CD4-positive, alpha-beta T cell treated with Interleukin-17A for 1 hour (primary cell): ENCODE measurements around the gene ME2.
"Not testable (repeated sequence)": the region's sequence is repeated elsewhere in the genome, so short reads cannot be mapped to it uniquely, and the experiment has no call there.

Experiments
- DNase-seq: peaks from one replicate; pipeline ENCODE4 v3.0.0-alpha.2; 2020

The ME2 gene

GRCh38 chr18:50878345-50879301 lies at the start of gene ME2:
TSS of gene ME2 (plus strand) at chr18:50879118. CDS start at chr18:50895821, 16,703 bp downstream.
- peak; percentile 90 for DNase-seq

DNA sequence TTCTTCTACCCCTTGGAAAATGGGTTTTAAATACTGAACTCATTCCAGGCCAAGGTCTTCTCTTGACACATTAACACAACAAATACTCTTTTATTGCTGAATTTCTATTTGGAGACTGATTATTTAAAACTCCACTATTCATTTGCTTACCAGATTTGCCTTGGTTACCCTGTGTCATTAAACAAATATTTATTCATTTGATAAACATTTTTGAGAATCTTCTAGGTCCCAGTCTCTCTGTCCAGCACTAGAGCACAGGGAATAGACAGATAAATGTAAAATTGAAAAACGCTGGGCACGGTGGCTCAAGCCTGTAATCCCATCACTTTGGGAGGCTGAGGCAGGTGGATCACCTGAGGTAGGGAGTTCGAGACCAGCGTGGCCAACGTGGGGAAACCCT lies 49.3 kb upstream of the ME2 start:
- DNase-seq: no peak

- DNase-seq: no peak
Observed at GRCh38 chr18:50830544-50830943, 48.4 kb upstream of the ME2 start.

- no peak for DNase-seq
Observed at GRCh38 chr18:50832754-50833153, 46.2 kb upstream of the ME2 start.

- not testable (repeated sequence) for DNase-seq
Observed at GRCh38 chr18:50833496-50833895, 45.4 kb upstream of the ME2 start.

- no peak for DNase-seq
Observed at GRCh38 chr18:50836521-50836957, 42.4 kb upstream of the ME2 start.

GRCh38 chr18:50839341-50839740 lies 39.6 kb upstream of the ME2 start:
- no peak for DNase-seq

GRCh38 chr18:50839996-50840395 lies 38.9 kb upstream of the ME2 start:
- DNase-seq: no peak

DNA sequence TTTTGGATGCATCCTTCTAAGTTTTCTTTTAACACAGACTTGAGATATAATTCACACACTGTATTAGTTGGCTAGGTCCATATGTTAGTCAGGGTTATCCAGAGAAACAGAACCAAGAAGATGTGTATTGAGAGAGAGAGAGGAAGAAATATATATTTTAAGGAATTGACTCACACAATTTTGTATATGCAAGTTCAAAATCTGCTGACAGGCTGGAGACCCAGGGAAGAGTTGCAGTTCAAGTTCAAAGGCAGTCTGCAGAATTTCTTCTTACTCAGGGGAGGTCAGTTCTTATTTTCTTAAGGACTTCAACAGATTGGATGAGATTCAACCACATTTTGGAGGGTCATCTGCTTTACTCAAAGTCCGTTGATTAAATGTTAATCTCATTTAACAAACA lies 36.1 kb upstream of the ME2 start:
- no peak for DNase-seq

DNA sequence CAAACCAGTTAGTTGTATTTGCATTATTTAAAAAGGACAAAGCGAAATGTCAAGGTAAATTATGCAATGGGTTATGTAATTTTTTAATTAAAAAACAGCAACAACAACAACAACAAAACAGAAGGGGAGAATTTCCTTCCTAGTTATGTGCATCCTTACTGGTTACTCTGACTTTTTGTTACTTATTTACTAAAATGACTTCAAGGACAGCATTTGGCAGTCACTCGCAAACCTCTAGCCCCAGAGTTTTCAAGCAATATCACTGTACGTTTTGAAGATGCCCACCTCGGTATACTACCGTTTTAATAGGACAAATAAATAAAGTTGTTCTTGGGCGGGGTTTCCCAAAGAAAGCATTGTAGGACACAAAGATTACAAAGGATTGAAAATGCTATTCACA lies 34.4 kb upstream of the ME2 start:
- no peak for DNase-seq

DNA sequence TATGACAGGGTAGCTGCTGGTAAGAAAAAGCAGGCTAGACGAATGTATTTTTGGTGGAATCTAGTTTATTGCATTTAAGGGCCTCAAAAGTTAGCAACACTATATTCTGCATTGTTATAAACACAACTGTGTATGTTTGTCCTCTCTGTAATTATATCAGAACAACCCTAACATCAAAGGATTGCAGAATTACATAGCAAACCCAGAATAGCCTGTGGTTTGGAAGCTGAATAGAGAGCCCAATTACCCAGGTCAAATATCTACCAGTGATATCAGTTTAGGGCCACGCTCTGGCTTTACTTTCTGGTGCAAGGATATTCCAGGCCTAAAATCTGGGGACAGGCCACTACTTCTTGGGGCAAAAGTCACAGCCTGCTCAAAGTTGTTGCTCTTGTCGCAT lies 34.0 kb upstream of the ME2 start:
- no peak for DNase-seq

DNA sequence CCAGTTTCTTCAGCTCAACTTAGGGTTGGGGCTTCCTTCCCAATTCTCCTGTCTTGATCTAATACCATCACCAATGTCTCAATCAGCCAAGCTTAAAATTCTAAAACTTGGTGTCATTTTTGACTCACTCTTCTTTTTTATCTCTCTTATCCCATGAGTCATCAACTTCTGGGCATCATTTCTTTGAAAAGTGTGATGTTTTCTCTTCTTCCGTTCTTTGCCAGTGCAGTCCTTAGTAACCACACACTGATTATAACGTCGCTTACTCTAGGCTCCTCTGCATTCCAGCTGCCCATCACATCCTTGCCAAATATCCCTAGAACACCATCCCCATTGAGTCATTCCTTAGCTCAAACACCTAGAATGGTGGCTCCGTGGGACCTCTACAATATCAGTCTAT lies 31.7 kb upstream of the ME2 start:
- no peak for DNase-seq

- DNase-seq: no peak
Observed at GRCh38 chr18:50848061-50848551, 30.8 kb upstream of the ME2 start.

- DNase-seq: no peak
Observed at GRCh38 chr18:50848991-50849390, 29.9 kb upstream of the ME2 start.

DNA sequence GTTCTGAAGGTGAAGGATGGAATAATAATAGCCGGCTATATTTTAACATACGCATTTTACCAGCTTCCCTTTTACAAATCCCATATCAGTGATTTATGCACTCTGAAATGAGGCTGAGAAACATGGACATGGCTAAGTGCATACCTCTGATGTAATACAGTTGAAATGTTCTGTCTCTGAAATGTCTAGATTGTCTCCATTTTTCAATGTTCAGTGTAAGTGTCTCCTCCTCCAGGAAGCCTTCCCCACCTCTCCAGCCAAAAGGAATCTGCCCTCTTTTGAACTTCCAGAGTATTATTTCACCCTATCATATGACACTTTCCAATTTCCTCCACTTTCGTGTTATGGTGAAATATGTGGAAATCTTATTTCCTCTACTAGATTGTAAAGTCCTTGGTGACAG lies 29.5 kb upstream of the ME2 start:
- DNase-seq: no peak

- no peak for DNase-seq
Observed at GRCh38 chr18:50850307-50851065, 28.4 kb upstream of the ME2 start.

GRCh38 chr18:50853863-50854271 lies 25.1 kb upstream of the ME2 start:
- no peak for DNase-seq

DNA sequence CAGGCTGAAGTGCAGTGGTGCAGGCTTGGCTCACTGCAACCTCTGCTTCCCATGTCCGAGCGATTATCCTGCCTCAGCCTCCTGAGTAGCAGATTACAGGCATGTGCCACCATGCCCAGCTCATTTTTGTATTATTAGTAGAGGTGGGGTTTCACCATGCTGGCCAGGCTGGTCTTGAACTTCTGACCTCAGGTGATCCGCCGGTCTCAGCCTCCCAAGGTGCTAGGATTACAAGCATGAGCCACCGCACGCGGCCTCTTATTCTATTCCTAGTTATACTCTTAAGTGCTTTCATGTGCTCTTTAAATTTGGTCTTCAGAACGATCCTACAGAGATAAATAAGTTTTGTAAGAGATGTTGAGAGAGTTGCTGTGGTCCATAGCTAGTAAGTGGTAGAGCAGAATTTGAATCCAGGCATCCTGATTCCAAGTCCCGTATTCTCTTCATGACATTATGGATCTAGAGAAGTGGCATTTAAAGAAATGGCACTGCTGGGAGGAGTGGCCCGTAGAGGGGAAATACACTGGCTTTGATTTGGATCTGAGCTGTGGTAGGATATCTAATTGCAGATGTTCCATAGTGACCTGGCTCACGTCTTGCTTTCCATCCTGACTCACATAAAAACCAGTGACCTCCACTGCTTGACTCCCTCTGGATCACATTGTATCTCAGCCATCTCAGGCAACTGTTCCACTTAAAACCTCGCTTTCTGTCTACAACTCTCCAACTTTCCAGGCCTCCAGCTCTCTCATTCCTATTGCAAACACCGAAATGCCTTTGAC lies 22.8 kb upstream of the ME2 start:
- no peak for DNase-seq

DNA sequence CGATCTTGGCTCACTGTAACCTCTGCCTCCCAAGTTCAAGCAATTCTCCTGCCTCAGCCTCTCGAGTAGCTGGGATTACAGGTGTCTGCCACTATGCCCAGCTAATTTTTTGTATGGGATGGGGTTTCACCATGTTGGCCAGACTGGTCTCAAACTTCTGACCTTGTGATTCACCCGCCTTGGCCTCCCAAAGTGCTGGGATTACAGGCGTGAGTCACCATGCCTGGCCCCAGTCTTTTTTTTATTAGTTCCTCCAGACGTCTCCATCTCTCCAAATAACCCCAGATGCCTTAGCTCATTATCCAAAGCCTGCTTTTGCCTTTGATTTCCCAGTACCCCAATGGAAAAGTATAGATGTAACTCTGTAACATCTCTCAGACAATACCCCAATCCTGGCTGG lies 21.8 kb upstream of the ME2 start:
- DNase-seq: not testable (repeated sequence)

GRCh38 chr18:50857694-50858093 lies 21.2 kb upstream of the ME2 start:
- DNase-seq: no peak

DNA sequence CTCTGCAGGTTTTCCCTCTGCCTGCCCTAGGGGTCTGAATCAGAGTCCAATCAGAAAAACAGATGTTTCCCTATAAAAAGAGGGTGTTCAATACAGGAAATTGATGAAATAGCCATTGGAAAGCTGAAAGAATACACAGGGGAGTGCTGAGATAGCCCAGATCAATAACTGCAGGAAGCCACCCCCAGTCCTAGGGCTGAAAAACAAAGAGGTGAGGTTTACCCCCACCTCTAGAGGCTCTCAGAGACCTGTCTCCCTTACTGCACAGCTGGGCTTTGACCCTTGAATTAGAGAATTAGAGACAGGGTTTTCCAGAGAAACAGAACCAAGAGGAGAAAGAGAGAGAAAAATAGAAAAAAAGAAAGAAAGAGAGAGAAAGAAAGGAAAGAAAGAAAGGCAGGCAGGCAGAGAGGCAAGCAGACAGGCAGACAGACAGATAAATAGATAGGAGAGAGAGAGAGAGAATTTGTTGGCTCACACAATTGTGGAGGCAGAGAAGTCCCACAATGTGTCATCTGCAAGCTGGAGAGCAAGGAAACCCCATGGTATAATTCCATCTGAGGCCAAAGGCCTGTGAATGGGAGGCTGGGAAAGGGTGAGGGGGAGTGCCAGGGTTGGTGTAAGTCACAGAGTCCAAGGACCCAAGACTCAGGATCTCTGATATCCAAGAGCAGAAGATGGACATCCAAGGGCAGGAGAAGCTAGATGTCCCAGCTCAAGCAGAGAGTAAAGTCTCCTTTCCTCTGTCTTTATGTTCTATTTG lies 18.9 kb upstream of the ME2 start:
- DNase-seq: no peak

DNA sequence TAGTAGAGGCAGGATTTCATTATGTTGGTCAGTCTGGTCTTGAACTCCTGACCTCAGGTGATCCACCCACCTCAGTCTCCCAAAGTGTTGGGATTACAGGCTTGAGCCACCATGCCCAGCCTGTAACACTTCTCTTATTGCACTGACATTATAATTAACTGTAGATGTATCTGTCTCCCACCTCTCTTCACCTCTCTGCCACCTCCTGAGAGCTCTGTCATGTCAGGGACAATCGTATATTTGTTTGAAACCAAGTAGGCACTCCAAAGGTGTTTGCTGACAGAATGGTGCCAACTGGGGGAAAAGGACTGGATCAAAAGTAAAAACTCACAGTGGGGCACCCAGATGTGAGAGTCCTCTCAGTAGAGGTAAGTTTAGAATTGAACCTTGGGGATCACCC lies 17.3 kb upstream of the ME2 start:
- no peak for DNase-seq
